Upper lobe of left lung (tissue), 4 donors: Measurements from ENCODE around the gene ANO3.

Source experiments
- POLR2A ChIP-seq, 4 donors: fragments of 450-650 bp; IDR thresholded peaks; one replicate each; pipeline ENCODE4 v1.5.1; 2016 to 2017; ENCODE audit warnings: antibody characterized with exemption in 4 of 4, mild to moderate bottlenecking in 2 of 4
- TF ChIP-seq, protein P1 (sequence below), 6 experiments: fragments of 450-650 bp in 4 of 6; fragments of 200-600 bp in 2 of 6; sonication (generic) in 2 of 6; IDR thresholded peaks; one replicate each; pipeline ENCODE4 v1.5.1; 2016 to 2019; ENCODE audit warnings: antibody characterized with exemption in 6 of 6

DNA sequence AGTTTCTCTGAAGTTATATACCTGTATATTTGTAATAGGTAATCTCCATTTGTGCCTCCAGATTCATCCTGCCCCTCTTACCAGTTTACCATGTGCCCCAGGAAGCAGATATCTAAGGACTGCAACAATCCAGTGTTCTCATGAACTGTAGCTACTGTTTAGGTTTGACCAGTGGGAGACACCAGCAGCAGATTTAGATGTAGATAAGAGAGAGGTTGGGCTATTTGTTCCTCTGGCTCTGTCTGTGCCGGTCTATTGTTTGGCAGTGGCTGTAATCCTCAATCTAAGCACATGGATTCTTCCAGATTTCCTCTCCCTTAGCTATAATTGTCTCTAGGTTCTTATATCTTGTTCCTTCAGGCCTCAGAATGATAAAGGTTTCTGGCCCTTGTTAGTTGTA, 88.4 kb downstream of the ANO3 start:
- TF ChIP-seq, protein P1, sequence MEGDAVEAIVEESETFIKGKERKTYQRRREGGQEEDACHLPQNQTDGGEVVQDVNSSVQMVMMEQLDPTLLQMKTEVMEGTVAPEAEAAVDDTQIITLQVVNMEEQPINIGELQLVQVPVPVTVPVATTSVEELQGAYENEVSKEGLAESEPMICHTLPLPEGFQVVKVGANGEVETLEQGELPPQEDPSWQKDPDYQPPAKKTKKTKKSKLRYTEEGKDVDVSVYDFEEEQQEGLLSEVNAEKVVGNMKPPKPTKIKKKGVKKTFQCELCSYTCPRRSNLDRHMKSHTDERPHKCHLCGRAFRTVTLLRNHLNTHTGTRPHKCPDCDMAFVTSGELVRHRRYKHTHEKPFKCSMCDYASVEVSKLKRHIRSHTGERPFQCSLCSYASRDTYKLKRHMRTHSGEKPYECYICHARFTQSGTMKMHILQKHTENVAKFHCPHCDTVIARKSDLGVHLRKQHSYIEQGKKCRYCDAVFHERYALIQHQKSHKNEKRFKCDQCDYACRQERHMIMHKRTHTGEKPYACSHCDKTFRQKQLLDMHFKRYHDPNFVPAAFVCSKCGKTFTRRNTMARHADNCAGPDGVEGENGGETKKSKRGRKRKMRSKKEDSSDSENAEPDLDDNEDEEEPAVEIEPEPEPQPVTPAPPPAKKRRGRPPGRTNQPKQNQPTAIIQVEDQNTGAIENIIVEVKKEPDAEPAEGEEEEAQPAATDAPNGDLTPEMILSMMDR (IDR thresholded peaks at IDR 0.05), result no peak
- TF ChIP-seq POLR2A (IDR thresholded peaks at IDR 0.05), result no peak
